Psoas muscle (tissue), 8 donors: ENCODE measurements around the gene GALNT16. TPM values are rescaled to one million over a fixed set of nuclear protein-coding genes. Genes with fewer than 3 reads are reported as not detected.

ENCODE experiments used
- ATAC-seq, 4 donors: fragments of 200-7000 bp; cut with Tn5 transposase; one replicate each; pipeline ENCODE4 v1.9.1; 2020; ENCODE audit warnings: moderate library complexity in 3 of 4, mild to moderate bottlenecking in 2 of 4
- DNase-seq, 2 donors: peaks; one replicate each; pipeline ENCODE4 v3.0.0-alpha.2; 2020
- H3K27ac ChIP-seq: fragments of 200-600 bp; one replicate; pipeline ENCODE4 v1.8.0; 2022
- H3K27me3 ChIP-seq, 3 donors: fragments of 200-600 bp in 1 of 3; one replicate each; pipeline versions ENCODE4 v1.6.1 to v1.8.0; 2013 to 2022; ENCODE audit warnings: low read length in 2 of 3, mild to moderate bottlenecking in 2 of 3, moderate library complexity in 1 of 3; ENCODE audit not compliant: insufficient read depth in 3 of 3
- H3K36me3 ChIP-seq, 2 donors: fragments of 200-600 bp in 1 of 2; one replicate each; pipeline versions ENCODE4 v1.6.1 to v1.8.0; 2013 to 2022; ENCODE audit warnings: low read depth in 1 of 2, mild to moderate bottlenecking in 1 of 2, moderate library complexity in 1 of 2; ENCODE audit not compliant: insufficient read depth in 1 of 2
- H3K4me1 ChIP-seq: fragments of 200-600 bp; one replicate; pipeline ENCODE4 v1.8.0; 2022
- H3K4me3 ChIP-seq: fragments of 200-600 bp; one replicate; pipeline ENCODE4 v1.8.0; 2022; ENCODE audit warnings: mild to moderate bottlenecking
- H3K9me3 ChIP-seq: fragments of 200-600 bp; one replicate; pipeline ENCODE4 v1.8.0; 2022
- WGBS, 3 donors: extraction: QIAGEN DNeasy Blood & Tissue Kit; methylation state at CpG; one replicate each; pipeline versions ENCODE4 v1.1.6 to v1.1.7; 2013; 5-methylcytosine and 5-hydroxymethylcytosine counted together
- intact Hi-C, 2 donors: fragments of 100-400 bp; cut with DNase I; formaldehyde crosslinking; loops; one replicate each; pipeline versions ENCODE4 v1.11.0 to v1.14.2; 2022
- polyA plus RNA-seq, 3 donors: library from polyadenylated mRNA; stranded (reverse); fragments of 200-250 nt; gene quantifications; one replicate each; pipeline ENCODE4 v1.2.3, GENCODE V29; 2013
- total RNA-seq, 4 donors: library from RNA; stranded (reverse); fragmentation: NEBNext Ultra II Directional in 2 of 4; extraction: Animal tissue kit (Norgen Biotek cat#: 25700) in 2 of 4; gene quantifications; one replicate each; pipeline versions ENCODE4 v1.2.1 to v1.2.4, GENCODE V29; 2021 to 2023
- TF ChIP-seq, protein P1 (sequence below): fragments of 200-600 bp; IDR thresholded peaks from one replicate; pipeline ENCODE4 v1.8.0; 2022; ENCODE audit warnings: antibody characterized with exemption
- donor health status: healthy with polysubstance abuse.
- donor health status: DM: no; HTN: no; CAD: no; lungs with moderate emphysema.
- donor health status: Bipolar disorder and iron deficiency.
- donor health status: healthy.
- donor health status: DM: yes; HTN: yes; CAD: no.
- donor health status: DM: no; HTN: no; CAD: no.
- donor health status: DM: no; HTN: no; CAD: no.
- donor health status: DM: yes; HTN: yes; CAD: no.

Gene GALNT16
- total and polyA plus RNA-seq, 7 donors, result 0.83 to 2.6 (median 1.7) TPM

DNA sequence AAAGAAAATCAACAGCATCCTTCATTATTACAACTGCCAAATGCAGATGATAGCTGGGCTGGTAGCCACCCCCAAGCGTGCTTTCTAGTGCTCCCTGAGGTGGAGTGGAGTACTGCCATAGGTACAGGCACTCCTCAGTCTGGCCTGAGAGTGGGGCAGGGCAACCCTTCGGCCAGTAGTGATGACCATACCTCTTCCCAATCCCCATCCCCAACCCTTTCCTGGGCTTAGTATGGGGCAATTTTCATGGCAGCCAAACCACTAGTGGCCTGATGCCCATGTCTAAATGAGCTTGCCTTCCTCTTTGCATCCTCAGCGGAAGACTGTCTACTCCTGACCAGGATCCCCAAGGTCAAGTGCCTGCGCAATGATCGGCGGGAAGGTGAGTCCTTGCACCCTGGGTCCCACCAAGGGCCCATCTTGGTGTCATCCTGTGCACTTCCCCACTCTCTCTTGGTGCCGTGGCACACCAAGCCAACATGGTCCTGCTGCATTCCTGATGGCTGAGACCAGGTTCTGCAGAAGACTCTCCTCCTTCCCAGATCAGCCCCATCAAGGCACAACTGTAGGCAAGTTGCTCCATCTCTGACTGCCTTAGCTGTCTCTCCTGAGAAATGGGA lies 65.8 kb downstream of the GALNT16 start:
- Histone ChIP-seq H3K4me3 (no peak overlapping the region), H3K4me1 (no peaks in the 10 kb centered on the region), H3K27ac (no peak overlapping the region), H3K36me3 (no peaks in the 10 kb centered on the region), H3K27me3 (no peaks in the 10 kb centered on the region), H3K9me3 (no peaks in the 10 kb centered on the region)
- WGBS, 3 donors, result 91 to 95% (median 92%) methylated on average over 7 of the region's 7 CpGs
- DNase-seq (no peak), ATAC-seq (no peak)
- intact Hi-C loops, result no loop called here
- TF ChIP-seq, protein P1, sequence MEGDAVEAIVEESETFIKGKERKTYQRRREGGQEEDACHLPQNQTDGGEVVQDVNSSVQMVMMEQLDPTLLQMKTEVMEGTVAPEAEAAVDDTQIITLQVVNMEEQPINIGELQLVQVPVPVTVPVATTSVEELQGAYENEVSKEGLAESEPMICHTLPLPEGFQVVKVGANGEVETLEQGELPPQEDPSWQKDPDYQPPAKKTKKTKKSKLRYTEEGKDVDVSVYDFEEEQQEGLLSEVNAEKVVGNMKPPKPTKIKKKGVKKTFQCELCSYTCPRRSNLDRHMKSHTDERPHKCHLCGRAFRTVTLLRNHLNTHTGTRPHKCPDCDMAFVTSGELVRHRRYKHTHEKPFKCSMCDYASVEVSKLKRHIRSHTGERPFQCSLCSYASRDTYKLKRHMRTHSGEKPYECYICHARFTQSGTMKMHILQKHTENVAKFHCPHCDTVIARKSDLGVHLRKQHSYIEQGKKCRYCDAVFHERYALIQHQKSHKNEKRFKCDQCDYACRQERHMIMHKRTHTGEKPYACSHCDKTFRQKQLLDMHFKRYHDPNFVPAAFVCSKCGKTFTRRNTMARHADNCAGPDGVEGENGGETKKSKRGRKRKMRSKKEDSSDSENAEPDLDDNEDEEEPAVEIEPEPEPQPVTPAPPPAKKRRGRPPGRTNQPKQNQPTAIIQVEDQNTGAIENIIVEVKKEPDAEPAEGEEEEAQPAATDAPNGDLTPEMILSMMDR, result no peak

DNA sequence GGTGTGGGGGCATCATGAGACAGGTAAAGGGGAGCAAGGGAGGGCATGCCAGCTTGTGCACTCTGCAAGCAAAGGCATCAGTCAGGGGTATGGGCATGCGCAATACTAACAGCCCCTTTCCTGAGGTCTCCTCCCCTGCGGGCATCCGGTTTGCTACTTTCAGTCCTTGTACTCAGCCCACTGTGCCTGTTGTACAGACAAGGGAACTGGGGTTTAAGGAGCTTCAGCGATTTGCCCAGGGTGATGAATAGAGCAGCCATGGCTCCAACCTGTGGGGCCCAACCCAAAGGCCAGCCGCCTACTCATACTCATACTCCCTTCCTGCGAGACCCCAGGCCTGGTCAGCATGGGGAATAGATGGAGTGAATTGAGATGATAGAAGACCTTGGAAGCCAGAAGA lies 66.7 kb downstream of the GALNT16 start:
- intact Hi-C loops, result no loop called here
- Histone ChIP-seq H3K27me3 (no peaks in the 10 kb centered on the region), H3K4me3 (no peak overlapping the region), H3K4me1 (no peaks in the 10 kb centered on the region), H3K36me3 (no peaks in the 10 kb centered on the region), H3K9me3 (no peaks in the 10 kb centered on the region), H3K27ac (no peak overlapping the region)
- TF ChIP-seq, protein P1, result no peak
- DNase-seq (no peak), ATAC-seq (no peak)
- whole genome bisulfite sequencing, 3 donors, result 63 to 76% (median 64%) methylated on average over 5 to 6 of the region's 6 CpGs

DNA sequence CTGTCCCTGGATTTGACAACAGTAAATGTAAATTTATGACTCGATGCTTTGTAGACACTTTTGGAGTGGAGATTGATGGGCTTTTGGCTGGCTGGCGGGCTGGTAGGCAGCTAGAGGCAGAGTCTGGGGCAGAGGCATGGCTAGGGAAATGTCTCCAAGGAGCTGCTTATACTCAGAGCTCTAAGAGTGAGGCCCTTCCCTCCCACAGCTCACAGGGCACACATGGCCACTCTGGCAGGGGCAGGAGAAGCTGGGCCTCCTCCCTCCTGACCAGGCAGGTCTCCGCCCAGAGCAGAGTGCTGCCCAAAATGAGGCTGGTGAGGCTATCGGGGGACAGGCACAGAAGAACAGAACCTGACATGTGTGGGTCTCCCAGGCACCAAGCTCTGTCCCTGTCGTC lies 67.5 kb downstream of the GALNT16 start:
- ATAC-seq (no peak), DNase-seq (no peak)
- intact Hi-C loops, result no loop called here
- no peaks in the 10 kb centered on the region for H3K27me3 ChIP-seq
- 82 to 88% (median 83%) methylated on average over 5 of the region's 5 CpGs for WGBS, 3 donors
- no peak overlapping the region for H3K4me3 ChIP-seq
- H3K27ac ChIP-seq, result no peak overlapping the region
- no peaks in the 10 kb centered on the region for H3K36me3 ChIP-seq
- no peaks in the 10 kb centered on the region for H3K9me3 ChIP-seq
- TF ChIP-seq, protein P1, result no peak
- no peaks in the 10 kb centered on the region for H3K4me1 ChIP-seq

DNA sequence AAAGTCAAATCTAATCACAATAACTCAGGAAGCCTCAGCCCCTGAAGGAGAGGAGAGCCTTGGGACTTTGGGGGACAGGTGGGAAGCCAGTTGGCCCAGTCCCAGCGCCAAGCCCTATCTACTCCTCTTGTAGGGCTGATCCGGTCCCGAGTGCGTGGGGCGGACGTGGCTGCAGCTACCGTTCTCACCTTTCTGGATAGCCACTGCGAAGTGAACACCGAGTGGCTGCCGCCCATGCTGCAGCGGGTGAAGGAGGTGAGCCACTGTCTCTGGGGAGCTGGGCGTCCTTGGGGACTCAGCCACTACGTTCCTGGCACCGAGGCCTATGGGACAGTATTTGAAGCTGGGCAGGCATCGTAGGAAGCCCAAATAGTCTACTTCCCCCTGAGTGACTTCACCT lies 68.4 kb downstream of the GALNT16 start:
- 85 to 95% (median 89%) methylated on average over 15 of the region's 15 CpGs for WGBS, 3 donors
- H3K36me3 ChIP-seq, result no peaks in the 10 kb centered on the region

More for the DNA sequence above, 68.4 kb downstream of the GALNT16 start:
- TF ChIP-seq, protein P1, result no peak
- Histone ChIP-seq H3K27ac (no peak overlapping the region), H3K9me3 (no peaks in the 10 kb centered on the region), H3K4me3 (no peak overlapping the region), H3K27me3 (no peaks in the 10 kb centered on the region), H3K4me1 (no peaks in the 10 kb centered on the region)
- ATAC-seq (no peak), DNase-seq (no peak)
- intact Hi-C loops, result no loop called here
